Measurements from ENCODE around the gene TMPRSS12. TPM values are rescaled to one million over a fixed set of nuclear protein-coding genes. Genes with fewer than 3 reads are reported as not detected.
"Not testable (repeated sequence)": the region's sequence is repeated elsewhere in the genome, so short reads cannot be mapped to it uniquely, and the experiment has no call there.

The TMPRSS12 gene
- polyA plus RNA-seq, 5 donors, result 0.08 to 0.18 (median 0.09) TPM; not detected in 2

DNA sequence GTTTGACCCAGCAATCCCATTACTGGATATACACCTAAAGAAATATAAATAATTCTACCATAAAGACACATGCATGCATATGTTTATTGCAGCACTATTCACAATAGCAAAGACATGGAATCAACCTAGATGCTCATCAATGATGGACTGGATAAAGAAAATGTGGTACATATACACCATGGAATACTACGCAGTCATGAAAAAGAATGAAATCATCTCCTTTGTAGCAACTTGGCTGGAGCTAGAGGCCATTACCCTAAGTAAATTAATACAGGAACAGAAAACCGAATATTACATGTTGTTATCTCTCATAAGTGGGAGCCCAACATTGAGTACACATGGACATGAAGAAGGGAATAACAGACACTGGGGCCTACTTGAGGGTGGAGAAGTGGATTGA lies 13.0 kb downstream of the TMPRSS12 start:
- DNase-seq, result not testable (repeated sequence)

DNA sequence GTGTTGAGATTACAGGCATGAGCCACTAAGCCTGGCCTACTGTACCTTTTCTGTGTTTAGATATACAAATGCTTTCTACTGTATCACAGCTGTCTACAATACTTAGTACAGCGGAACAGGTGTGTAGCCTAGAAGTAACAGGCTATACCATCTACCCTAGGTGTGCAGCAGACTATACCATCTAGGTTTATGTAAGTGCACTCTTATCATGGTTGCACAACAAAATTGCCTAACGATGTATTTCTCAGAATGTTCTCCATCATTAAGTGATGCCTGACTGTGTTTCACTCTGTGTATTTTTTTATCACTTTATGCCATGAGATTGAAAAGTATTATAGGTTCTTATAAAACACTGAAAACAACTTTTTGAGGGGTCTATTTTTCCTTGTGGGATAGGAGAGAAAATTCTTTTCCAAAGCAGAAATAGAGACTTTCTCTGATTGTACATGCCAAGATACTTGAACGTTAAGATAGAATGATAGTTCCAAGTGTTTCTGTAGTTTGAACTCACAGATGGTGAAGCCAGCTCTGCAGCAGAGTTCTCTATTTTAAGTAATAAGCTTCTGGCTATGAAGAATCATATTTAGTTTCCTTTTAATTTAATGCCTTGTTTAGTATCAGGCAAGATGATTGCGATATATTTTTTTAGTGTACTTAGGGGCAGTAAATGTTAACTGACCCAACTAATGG lies 17.0 kb downstream of the TMPRSS12 start:
- no peak for DNase-seq

DNA sequence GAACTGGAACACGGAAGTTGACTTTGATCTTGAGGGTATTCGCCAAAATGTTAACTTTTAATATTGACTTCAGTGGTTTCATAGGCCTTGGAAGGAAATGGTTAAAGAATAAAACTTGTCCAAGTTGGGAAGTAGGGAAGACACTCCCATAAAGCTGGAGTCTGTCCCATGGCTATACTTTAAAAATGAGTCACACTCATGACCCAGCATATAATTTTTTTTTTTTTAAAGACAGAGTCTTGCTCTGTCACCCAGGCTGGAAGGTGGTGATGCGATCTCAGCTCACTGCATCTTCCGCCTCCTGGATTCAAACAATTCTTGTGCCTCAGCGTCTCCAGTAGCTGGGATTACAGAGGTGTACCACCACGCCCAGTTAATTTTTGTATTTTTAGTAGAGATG lies 19.6 kb downstream of the TMPRSS12 start:
- no peak for DNase-seq

DNA sequence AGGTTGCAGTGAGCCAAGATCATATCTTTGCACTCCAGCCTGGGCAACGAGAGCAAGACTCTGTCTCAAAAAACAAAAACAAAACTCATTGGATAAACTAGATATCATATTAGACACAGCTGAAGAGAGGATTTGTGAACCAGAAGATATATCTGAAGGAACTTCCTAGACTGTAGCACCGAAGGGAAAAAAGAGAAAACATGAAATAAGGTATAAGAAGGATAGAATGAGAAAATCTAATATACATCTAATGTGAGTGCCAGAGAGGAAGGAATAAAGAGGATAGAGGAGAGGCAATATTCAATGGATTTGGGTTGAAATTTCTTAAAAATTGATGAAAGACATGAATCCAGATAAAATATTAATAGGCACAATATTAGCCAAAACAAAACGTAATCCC lies 22.5 kb downstream of the TMPRSS12 start:
- no peak for DNase-seq

DNA sequence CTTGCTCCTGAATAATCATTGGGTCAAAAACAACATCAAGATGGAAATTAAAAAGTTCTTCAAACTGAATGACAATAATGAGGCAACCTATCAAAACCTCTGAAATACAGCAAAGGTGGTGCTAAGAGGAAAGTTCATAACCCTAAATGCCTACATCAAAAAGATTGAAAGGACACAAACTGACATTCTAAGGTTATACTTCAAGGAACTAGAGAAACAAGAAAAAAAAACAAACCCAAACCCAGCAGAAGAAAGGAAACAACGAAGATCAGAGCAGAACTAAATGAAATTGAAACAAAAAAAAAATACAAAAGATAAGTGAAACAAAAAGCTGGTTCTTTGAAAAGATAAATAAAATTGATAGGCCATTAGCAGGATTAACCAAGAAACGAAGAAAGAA lies 26.2 kb downstream of the TMPRSS12 start:
- not testable (repeated sequence) for DNase-seq

DNA sequence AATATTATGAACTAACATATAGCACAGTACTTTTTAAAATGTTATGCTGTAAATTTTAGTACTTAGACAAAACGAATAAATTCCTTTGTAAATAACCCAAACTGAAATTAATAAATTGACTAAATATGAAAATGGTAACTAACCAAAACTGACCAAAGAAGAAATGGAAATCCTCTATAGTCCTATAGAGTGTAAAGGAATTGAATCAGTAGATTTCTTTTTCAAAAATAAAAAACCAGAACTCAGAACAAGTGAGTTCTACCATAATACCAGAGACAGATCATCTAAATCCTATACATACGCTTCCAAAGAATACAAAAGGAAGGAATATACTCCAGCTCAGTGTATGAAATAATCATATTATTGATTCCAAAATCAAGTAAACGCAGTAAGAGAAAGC lies 39.8 kb downstream of the TMPRSS12 start:
- no peak for DNase-seq

DNA sequence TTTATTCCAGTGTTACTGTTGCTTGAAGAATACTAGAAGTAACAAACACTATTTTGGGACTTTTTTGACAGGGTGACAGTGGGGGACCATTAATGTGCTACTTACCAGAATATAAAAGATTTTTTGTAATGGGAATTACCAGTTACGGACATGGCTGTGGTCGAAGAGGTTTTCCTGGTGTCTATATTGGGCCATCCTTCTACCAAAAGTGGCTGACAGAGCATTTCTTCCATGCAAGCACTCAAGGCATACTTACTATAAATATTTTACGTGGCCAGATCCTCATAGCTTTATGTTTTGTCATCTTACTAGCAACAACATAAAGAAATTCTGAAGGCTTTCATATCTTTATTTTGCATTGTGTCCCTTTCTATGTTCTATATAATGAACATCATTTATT lies 44.5 kb downstream of the TMPRSS12 start:
- DNase-seq, result no peak

DNA sequence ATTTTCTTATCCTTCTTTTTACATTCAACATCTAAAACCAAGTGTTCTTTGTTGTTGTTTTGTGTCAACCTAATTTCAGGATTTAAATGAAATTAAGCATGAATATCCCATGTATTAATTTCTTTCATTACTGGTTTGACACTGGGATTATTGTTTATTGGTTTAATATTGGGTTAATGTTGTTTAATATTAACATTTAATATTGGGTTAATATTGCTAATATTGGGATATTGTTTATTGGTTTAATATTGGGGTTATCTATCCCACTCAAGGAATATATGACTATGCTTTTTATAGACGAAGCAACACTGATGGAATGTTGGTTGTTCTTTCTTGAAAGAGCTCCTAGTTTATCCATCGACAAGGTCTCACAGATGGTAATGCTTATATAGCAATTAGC lies 45.9 kb downstream of the TMPRSS12 start:
- DNase-seq, result no peak

DNA sequence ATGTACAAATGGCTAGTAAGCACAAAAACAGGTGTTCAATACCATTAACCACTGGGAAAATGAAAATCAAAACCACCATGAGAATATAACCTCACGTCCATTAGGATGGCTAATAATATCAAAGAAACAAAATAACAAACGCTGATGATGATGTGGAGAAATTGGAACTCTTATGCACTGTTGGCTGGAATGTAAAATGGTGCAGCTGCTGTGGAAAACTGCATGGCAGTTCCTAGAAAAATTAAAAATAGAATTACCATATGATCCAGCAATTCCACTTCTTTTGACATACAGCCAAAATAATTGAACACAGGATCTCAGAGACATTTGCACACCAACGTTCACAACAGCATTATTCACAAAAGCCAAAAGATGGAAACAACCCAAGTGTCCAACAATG lies 51.5 kb downstream of the TMPRSS12 start:
- peak; percentile 75 to 82 for DNase-seq

DNA sequence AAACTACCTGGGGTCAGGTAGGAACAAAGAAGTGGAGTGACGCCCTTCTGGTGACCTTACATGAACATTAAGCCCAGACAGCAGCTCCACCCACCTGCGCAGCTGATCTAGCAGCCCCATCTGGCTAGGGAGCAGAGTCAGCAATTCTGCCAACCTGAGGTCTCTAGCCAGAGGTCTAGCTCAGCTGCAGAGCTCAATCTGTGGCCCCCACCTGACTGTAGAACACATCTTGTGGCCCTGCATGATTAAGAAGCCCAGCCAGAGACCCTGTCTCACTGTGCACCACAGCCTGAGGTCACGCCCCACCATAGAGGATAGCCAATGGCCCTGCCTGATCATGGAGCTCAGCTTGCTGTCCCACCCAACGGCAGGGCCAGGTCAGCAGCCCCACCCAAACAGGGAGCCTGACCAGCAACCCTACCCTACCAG lies 59.0 kb downstream of the TMPRSS12 start:
- DNase-seq, result no peak

DNA sequence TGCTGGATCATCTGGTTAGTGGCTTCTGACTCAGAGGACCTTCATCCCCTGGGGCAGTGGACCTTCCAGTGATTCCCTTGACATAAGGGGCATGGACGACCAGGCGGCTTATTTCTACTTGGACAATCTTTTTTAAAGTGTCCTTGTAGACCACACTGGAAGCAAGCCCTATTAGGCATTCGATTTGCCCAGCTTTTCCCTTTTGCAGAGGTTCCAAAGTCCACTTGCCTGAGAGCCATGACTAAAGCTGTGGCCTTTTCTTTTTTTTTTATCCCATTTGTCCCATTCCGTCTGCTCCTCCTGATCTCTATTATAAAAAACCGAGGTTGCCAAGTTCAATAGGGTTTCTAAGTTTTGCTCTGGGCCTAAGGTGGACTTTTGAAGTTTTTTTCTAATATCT lies 65.8 kb downstream of the TMPRSS12 start:
- not testable (repeated sequence) for DNase-seq

DNA sequence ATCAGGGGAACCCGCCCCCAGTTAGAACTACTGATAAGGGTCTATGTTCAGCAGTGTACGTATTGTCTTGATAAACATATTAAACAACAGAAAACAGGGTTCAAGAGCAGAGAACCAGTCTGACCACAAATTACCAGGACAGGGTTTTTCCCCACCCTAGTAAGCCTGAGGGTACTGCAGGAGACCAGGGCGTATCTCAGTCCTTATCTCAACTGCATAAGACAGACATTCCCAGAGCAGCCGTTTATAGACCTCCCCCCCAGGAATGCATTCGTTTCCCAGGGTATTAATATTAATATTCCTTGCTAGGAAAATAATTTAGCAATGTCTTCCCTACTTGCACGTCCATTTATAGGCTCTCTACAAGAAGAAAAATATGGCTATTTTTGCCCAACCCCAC lies 69.6 kb downstream of the TMPRSS12 start:
- not testable (repeated sequence) for DNase-seq

DNA sequence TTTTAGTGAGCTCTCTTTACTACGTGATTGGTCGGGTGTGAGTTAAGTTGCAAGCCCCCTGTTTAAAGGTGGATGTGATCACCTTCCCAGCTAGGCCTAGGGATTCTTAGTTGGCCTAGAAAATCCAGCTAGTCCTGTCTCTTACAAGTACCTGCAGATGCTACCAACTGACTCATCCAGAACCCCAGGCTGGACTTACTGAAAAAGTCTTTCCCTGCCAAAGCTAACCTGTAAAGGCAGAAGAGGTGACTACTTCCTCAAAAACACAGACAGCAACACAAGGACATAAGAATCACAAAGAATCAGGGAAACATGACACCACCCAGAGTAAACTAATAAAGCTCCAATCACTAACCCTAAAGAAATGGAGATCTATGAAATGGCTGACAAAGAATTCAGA lies 70.5 kb downstream of the TMPRSS12 start:
- DNase-seq, result no peak

DNA sequence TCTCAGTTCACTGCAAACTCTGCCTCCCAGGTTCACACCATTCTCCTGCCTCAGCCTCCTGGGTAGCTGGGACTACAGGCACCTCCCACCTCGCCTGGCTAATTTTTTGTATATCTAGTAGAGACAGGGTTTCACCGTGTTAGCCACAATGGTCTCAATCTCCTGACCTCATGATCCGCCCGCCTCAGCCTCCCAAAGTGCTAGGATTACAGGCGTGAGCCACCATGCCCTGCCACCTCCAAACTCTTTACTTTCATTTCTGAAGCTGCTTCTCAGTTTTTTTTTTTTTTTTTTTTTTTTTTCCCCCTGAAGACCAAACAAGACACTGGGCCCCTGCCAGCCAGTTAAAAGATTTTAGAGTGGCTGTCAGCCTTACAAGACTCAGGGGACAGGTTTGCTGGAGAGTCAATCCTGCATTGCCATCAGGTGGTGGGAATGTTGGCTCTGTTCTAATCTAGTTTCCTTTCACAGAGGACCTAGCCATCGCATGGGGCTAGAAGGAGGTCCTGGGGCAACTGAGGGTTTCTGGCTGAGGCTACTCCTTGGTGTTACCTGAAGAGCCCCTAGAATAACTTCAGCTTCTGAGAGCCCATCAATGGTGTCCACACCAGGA lies 72.3 kb downstream of the TMPRSS12 start:
- no peak for DNase-seq

DNA sequence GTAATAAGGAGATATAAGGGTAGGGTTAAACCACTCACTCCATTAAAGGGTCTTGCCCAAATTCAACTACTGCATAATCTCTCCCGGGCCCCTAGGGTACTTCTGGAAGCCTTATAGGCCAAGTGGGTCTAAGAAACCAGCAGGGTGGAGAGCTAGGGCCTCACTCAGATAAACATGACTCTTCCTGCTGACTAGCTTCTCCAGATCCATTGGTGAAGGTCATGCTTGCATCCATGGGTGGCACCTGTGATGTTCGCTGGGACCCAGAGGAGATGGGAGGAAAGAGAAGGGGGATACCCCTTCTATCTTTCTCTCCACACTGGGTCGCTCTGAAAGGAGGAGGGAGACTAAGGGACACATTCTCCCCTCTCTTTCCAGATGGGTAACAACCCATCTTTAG lies 73.6 kb downstream of the TMPRSS12 start:
- no peak for DNase-seq

DNA sequence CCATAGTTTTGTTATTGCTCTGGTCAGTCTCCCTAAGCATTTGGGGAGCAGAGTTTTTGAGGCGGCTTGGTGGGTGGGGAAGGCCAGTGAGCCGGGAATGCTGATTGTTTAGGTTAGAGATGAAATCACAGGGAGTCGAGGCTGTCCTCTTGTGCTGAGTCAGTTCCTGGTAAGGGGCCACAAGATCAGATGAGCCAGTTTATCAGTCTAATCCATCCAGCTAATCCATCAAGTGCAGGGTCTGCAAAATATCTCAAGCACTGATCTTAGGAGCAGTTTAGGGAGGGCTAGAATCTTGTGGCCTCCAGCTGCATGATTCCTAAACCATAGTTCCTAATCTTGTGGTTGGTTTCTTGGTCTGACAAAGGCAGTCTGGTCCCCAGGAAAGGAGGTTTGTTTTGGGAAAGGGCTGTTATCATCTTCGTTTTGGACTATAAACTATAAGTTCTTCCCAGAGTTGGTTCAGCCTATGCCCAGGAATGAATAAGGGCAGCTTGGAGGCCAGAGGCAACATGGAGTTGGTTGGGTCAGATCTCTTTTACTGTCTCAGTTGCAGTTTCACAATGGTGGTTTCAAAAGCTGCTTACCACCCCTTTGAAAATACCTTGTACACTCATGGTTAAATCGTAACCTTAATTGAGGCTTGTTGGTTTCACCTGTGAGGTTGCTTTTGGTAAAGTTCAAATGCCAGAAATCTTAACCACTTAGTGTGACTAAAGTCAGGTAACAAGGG lies 76.0 kb downstream of the TMPRSS12 start:
- no peak for DNase-seq

DNA sequence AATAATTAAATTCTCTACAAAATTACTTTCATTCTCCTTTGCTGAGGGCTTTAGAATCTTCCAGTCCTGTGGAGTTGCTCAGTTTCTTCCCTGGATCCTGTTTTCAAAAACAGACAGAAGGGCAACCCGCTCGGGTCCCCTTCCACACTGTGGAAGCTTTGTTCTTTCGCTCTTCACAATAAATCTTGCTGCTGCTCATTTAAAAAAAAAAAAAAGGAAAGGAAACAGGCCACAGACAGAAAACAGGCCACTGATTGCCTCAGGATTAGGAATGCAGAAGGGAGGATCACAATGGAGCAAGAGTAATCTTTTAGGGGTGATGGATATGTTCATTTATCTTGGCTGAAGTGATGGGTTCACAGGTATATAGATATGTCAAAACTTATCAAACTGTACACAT lies 80.1 kb downstream of the TMPRSS12 start:
- no peak for DNase-seq

DNA sequence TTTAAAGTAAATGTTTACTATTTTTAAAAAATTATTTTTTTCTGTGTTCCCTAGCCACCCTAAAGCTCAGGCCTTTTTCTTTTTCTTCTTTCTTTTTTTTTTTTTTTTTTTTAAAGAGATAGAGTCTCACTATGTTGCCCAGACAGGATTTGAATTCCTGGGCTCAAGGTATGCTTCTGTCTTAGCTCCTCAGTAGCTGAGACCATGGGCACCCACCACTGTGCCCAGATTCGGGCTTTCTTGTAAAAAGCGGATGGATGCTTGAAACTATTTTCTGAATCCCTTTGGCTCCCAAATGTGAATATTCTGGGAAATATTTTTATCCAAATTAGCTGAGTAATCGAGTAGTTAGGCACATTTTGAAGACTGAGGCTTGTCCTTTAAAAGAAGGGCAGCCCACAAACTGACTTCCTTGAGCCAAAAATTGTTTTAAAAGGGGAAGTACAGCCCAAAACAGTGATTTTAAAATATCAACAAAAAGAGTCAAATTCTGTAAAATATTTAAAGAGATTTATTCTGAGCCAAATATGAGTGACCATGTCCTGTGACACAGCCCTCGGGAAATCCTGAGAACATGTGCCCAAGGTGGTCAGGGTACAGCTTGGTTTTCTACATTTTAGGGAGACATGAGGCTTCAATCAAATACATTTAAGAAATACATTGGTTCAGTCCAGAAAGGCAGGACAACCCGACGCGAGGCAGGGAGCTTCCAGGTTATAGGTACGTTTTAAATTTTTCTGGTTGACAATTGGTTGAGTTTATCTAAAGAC lies 80.8 kb downstream of the TMPRSS12 start:
- DNase-seq, result no peak

DNA sequence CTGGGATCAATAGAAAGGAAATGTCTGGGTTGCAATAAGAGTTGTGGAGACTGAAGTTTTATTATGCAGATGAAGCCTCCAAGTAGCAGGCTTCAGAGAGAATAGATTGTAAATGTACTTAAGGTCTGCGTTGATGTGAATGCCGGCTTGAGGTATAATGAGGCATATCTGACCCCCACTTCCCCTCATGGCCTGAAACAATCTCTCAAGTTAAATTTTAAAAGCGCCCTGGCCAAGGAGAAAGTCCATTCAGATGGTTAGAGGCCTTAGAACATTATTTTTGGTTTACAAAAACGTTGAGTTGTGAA lies 81.4 kb downstream of the TMPRSS12 start:
- DNase-seq, result no peak

DNA sequence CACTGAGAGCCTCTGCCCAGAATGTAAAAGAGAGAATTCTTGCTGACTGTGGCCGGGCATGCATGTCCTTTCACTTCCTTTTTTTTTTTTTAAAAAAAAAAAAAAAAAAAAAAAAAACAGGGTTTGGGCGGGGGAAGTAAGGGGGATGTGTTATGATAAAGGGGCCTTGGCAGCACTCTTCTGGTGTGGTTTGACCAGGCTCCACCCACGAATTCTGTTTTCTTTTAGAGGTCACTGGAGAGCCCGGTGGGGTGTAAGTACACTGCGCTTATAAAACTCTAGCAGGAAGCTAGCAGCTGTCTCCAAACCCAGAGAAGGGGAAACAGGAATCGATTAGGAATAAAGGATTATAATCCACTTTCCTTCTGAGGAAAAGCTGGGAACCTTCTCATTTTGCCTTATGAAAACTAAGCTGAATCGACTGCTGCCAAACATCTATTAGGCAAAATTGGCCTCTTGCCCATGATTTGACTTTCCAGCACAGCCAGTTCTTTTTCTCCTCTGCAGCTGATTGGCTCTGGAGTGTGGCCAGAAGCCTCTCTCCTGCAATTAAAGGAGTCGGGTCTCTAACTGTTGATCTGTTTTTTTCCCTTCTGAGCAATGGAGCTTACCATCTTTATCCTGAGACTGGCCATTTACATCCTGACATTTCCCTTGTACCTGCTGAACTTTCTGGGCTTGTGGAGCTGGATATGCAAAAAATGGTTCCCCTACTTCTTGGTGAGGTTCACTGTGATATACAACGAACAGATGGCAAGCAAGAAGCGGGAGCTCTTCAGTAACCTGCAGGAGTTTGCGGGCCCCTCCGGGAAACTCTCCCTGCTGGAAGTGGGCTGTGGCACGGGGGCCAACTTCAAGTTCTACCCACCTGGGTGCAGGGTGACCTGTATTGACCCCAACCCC lies 82.0 kb downstream of the TMPRSS12 start:
- DNase-seq, result peak; percentile 94 to 96

DNA sequence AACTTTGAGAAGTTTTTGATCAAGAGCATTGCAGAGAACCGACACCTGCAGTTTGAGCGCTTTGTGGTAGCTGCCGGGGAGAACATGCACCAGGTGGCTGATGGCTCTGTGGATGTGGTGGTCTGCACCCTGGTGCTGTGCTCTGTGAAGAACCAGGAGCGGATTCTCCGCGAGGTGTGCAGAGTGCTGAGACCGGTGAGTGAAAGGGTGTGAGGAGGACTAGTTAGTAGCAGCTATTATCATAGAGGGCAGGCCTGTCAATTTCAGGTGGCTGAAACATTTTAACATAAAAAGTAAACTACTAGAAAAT lies 82.6 kb downstream of the TMPRSS12 start:
- DNase-seq, result no peak

DNA sequence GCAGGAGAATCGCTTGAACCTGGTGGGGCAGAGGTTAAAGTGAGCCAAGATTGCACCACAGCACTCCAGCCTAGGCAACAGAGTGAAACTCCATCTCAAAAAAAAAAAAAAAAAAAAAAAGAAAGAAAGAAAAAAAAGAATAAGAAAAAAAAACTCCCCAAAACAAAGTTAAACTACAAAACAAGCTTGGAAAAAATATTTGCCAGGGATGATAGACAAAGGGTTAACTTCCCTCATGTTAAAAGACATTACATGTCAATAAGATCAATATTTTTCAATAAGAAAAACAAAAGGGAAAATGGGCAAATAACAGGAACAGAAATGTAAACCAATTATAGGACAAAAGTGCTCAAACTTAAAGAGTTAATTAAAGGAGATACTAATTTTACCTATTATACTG lies 83.2 kb downstream of the TMPRSS12 start:
- no peak for DNase-seq
